Calu3 (cell line): Measurements from ENCODE around the gene DDX5. TPM values are rescaled to one million over a fixed set of nuclear protein-coding genes. Genes with fewer than 3 reads are reported as not detected.
A peak's percentile ranks its signal among the peaks of the same experiment; 100 is the strongest.

ENCODE experiments used
- microRNA-seq: library from miRNA; unstranded; fragments of <30 nt; microRNA quantifications from one replicate; pipeline ENCODE4 v1.2.0, GENCODE V29; 2022
- total RNA-seq: library from RNA; stranded (reverse); gene quantifications from 2 replicates; pipeline ENCODE4 v1.2.3, GENCODE V29; 2022

Gene DDX5
- total RNA-seq, 1 experiment from 2014 or later, result 384 TPM

Small RNA genes lying within 50 kb of the gene (microRNA-seq; reads per million reads assigned to microRNA genes)
- 10.2 reads per million, percentile 33 among the genes with 10 or more reads in this experiment for gene MIR3064
- gene MIR5047, result not detected

Other genes starting within 250 kb of the DDX5 start
- 12.3 and 13.4 TPM in 2 replicates for gene TEX2, start 243.0 kb downstream of the DDX5 start, total RNA-seq
- not detected in 2 replicates for gene PECAM1, start 115.4 kb downstream of the DDX5 start, total RNA-seq
- gene MILR1, start 57.2 kb downstream of the DDX5 start, total RNA-seq, result 4.9 and 7.6 TPM in 2 replicates
- 25.1 and 29.8 TPM in 2 replicates for gene POLG2, start 9.2 kb downstream of the DDX5 start, total RNA-seq
- 37.6 and 38.9 TPM in 2 replicates for gene CEP95, start 688 bp upstream of the DDX5 start, total RNA-seq
- 15.0 and 18.8 TPM in 2 replicates for gene SMURF2, start 156.0 kb upstream of the DDX5 start, total RNA-seq